ENCODE data around the gene MBD3.

- TF ChIP-seq CTCF (IDR thresholded peaks at IDR 0.05): no peak
- TF ChIP-seq EP300 (IDR thresholded peaks at IDR 0.05): no peak
- no peak for TF ChIP-seq POLR2A (IDR thresholded peaks at IDR 0.05)
- no peak for TF ChIP-seq POLR2AphosphoS5 (IDR thresholded peaks at IDR 0.05)
Measured at GRCh38 chr19:1558552-1558951, 34.1 kb downstream of the MBD3 start.
